HCT116 (cell line): Measurements from ENCODE around the gene ARRDC4. TPM values are rescaled to one million over a fixed set of nuclear protein-coding genes. Genes with fewer than 3 reads are reported as not detected.

ENCODE experiments used
- ATAC-seq: fragments of 200-7000 bp; cut with Tn5 transposase; 2 replicates; pipeline ENCODE4 v1.9.1; 2020; ENCODE audit warnings: mild to moderate bottlenecking, moderate library complexity
- BruUV-seq: library from RNA; stranded (reverse); fragments of 400-500 nt; replicated peaks from 2 replicates; lab custom pipeline; 2021; lab: Mats Ljungman, UMichigan
- CTCF ChIA-PET: fragments of 300-600 bp; sonication (Branson Sonifier 250); formaldehyde crosslinking; loops from one replicate; lab custom pipeline; 2021; ENCODE audit warnings: antibody characterized with exemption; lab: Charles Lee
- POLR2A ChIA-PET: fragments of 300-600, 350-600 bp; sonication (Branson Sonifier 250); formaldehyde crosslinking; loops from one replicate; lab custom pipeline; 2021; ENCODE audit warnings: antibody characterized with exemption; lab: Charles Lee
- RAD21 ChIA-PET, 2 experiments: fragments of 300-600 bp; sonication (Branson Sonifier 250); formaldehyde crosslinking; loops; one replicate each; lab custom pipeline; 2023; ENCODE audit warnings: low total read pairs in 2 of 2; ENCODE audit not compliant: uncharacterized antibody in 2 of 2, unreplicated experiment in 2 of 2, low non-redundant PET in 1 of 2; lab: Charles Lee
- DNase-seq: peaks from one replicate; pipeline ENCODE4 v3.0.0-alpha.2; 2010; ENCODE audit warnings: low read depth, low spot score
- H2AFZ ChIP-seq: fragments of 200-600 bp; shearing (Covaris generic), sonication (generic); 2 replicates; pipeline ENCODE4 v1.6.1; 2017; ENCODE audit warnings: low read depth, mixed run types, mixed read lengths, antibody characterized with exemption, low read length; ENCODE audit not compliant: poor library complexity, severe bottlenecking
- H3K27ac ChIP-seq: 2 replicates; pipeline ENCODE4 v1.5.1; 2012; ENCODE audit warnings: low read depth, low read length
- H3K27me3 ChIP-seq: fragments of 200-600 bp; sonication (generic); 2 replicates; pipeline ENCODE4 v1.6.1; 2016; ENCODE audit warnings: mixed run types, low read length, mixed read lengths; ENCODE audit not compliant: insufficient read depth
- H3K36me3 ChIP-seq, 2 experiments: fragments of 200-500 bp in 1 of 2; fragments of 200-600 bp in 1 of 2; sonication (Bioruptor generic) in 1 of 2; sonication (generic) in 1 of 2; 2 replicates each; pipeline versions ENCODE4 v1.5.1 to v1.6.1; 2014 to 2016; ENCODE audit warnings: low read length in 2 of 2, inconsistent platforms in 1 of 2, mixed read lengths in 1 of 2, mixed run types in 1 of 2; ENCODE audit not compliant: insufficient read depth in 2 of 2, control insufficient read depth in 1 of 2
- H3K4me1 ChIP-seq, 2 experiments: fragments of 200-600 bp in 1 of 2; sonication (generic) in 1 of 2; 2 replicates each; pipeline versions ENCODE4 v1.5.1 to v1.6.1; 2012 to 2017; ENCODE audit warnings: low read length in 2 of 2, inconsistent platforms in 1 of 2, mild to moderate bottlenecking in 1 of 2, mixed read lengths in 1 of 2, mixed run types in 1 of 2, moderate library complexity in 1 of 2; ENCODE audit not compliant: insufficient read depth in 2 of 2, control insufficient read depth in 1 of 2
- H3K4me2 ChIP-seq: fragments of 200-600 bp; sonication (generic); 2 replicates; pipeline ENCODE4 v1.6.1; 2017; ENCODE audit warnings: mixed run types, low read length, mixed read lengths
- H3K4me3 ChIP-seq, 2 experiments: fragments of 200-600 bp in 1 of 2; sonication (generic) in 1 of 2; replicated peaks in 1 of 2; 2 replicates each; pipeline ENCODE4 v1.5.1; 2011 to 2016; ENCODE audit warnings: low read length in 2 of 2, control low read depth in 1 of 2, low read depth in 1 of 2, mild to moderate bottlenecking in 1 of 2, mixed read lengths in 1 of 2, mixed run types in 1 of 2
- H3K79me2 ChIP-seq: fragments of 200-600 bp; sonication (generic); 2 replicates; pipeline ENCODE4 v1.6.1; 2017; ENCODE audit warnings: mild to moderate bottlenecking, mixed run types, low read length, moderate library complexity, mixed read lengths; ENCODE audit not compliant: insufficient read depth
- H3K9ac ChIP-seq: fragments of 200-600 bp; sonication (generic); 2 replicates; pipeline ENCODE4 v1.6.1; 2016; ENCODE audit warnings: low read length, mixed read lengths
- H3K9me2 ChIP-seq: fragments of 200-600 bp; sonication (generic), shearing (Covaris generic); 2 replicates; pipeline ENCODE4 v1.6.1; 2017; ENCODE audit warnings: mixed run types, mild to moderate bottlenecking, moderate library complexity; ENCODE audit not compliant: insufficient read depth
- H3K9me3 ChIP-seq, 2 experiments: fragments of 200-500 bp in 1 of 2; fragments of 200-600 bp in 1 of 2; sonication (Bioruptor generic) in 1 of 2; sonication (generic) in 1 of 2; 2 replicates each; pipeline ENCODE4 v1.6.1; 2014 to 2017; ENCODE audit warnings: low read length in 2 of 2, mixed read lengths in 2 of 2, inconsistent platforms in 1 of 2, low read depth in 1 of 2, mild to moderate bottlenecking in 1 of 2, mixed run types in 1 of 2, moderate library complexity in 1 of 2; ENCODE audit not compliant: control insufficient read depth in 1 of 2, insufficient read depth in 1 of 2
- H4K20me1 ChIP-seq: fragments of 200-600 bp; sonication (generic), shearing (Covaris generic); 2 replicates; pipeline ENCODE4 v1.6.1; 2017; ENCODE audit warnings: mixed run types, mild to moderate bottlenecking, moderate library complexity; ENCODE audit not compliant: insufficient read depth
- CBX3 ChIP-seq: IDR thresholded peaks from 2 replicates; pipeline ENCODE4 v1.6.1; 2012; ENCODE audit warnings: low read depth
- ELF1 ChIP-seq: IDR thresholded peaks from 2 replicates; pipeline ENCODE4 v1.6.1; 2012; ENCODE audit warnings: low read depth, borderline replicate concordance
- EZH2phosphoT487 ChIP-seq: fragments of 200-600 bp; IDR thresholded peaks from 2 replicates; pipeline ENCODE4 v1.6.1; 2018; ENCODE audit warnings: antibody characterized with exemption, borderline replicate concordance
- JUND ChIP-seq: IDR thresholded peaks from 2 replicates; pipeline ENCODE4 v1.6.1; 2012
- SIN3A ChIP-seq: IDR thresholded peaks from 2 replicates; pipeline ENCODE4 v1.6.1; 2012; ENCODE audit warnings: low read depth
- SP1 ChIP-seq: IDR thresholded peaks from 2 replicates; pipeline ENCODE4 v1.6.1; 2012; ENCODE audit warnings: low read depth
- TCF7L2 ChIP-seq: IDR thresholded peaks from 2 replicates; pipeline ENCODE4 v1.7.0; 2011; ENCODE audit warnings: borderline replicate concordance, inconsistent platforms; ENCODE audit not compliant: insufficient read depth, insufficient read length; ENCODE audit errors: extremely low read depth
- ZFX ChIP-seq: fragments of 450-650 bp; IDR thresholded peaks from 2 replicates; pipeline ENCODE4 v1.6.1; 2017
- ZNF274 ChIP-seq: fragments of 200-500 bp; sonication (Bioruptor generic); IDR thresholded peaks from 2 replicates; pipeline ENCODE4 v1.6.1; 2014; ENCODE audit warnings: mild to moderate bottlenecking, low read depth, low read length, inconsistent platforms
- intact Hi-C: fragments of 100-400 bp; cut with micrococcal nuclease; formaldehyde crosslinking; loops from 2 replicates; pipeline ENCODE4 v1.10.0; 2022
- total RNA-seq: library from RNA; stranded (reverse); gene quantifications from one replicate; pipeline ENCODE4 v1.2.1, GENCODE V29; 2021; ENCODE audit not compliant: unreplicated experiment
- TF ChIP-seq, protein P1 (sequence below): IDR thresholded peaks from 2 replicates; pipeline ENCODE4 v1.6.1; 2012; ENCODE audit warnings: low read depth
- TF ChIP-seq, protein P2 (sequence below), 3 experiments: fragments of 200-600 bp in 1 of 3; sonication (generic) in 1 of 3; IDR thresholded peaks in 2 of 3; conservative IDR thresholded peaks in 1 of 3; 2 replicates each; pipeline ENCODE4 v1.5.1; 2012 to 2017; ENCODE audit warnings: low read depth in 2 of 3, low read length in 2 of 3, antibody characterized with exemption in 1 of 3, borderline replicate concordance in 1 of 3, control low read depth in 1 of 3, mild to moderate bottlenecking in 1 of 3, mixed read lengths in 1 of 3, mixed run types in 1 of 3, moderate library complexity in 1 of 3; ENCODE audit not compliant: insufficient read depth in 1 of 3
- TF ChIP-seq, protein P3 (sequence below): IDR thresholded peaks from 2 replicates; pipeline ENCODE4 v1.6.1; 2012

Gene ARRDC4
- total RNA-seq, 1 experiment from 2014 or later, result 19.6 TPM

DNA sequence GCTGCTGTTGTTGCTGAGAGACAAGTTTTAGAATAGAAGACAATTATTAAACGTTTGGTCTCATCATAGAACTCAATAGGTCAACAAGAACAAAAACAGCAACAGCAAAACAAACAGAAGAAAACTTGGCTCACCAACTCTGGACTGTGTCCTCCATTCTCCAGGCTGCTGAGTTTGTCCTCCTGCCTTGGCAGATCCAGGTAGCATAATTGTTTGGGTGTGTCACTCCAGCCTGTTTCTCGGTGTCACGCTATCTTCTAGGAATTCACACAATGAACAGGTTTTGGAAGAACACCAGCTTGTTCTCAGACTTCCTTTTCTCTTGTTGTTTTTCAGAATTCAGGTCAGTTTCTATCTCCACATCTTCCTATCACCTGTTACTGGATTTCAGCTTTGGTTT lies 34.7 kb downstream of the ARRDC4 start:
- CTCF ChIA-PET, result interaction anchor here (2.4 kb wide), 1 partner anchor 183 kb away, joined by 12 read pairs; no protein-coding TSS in a partner anchor
- Histone ChIP-seq H3K9me2 (no peaks in the 10 kb centered on the region), H3K9ac (no peak overlapping the region), H3K4me1 (no peaks in the 10 kb centered on the region; a peak in 1 of 4 replicates), H4K20me1 (no peaks in the 10 kb centered on the region), H2AFZ (no peak overlapping the region), H3K27me3 (no peaks in the 10 kb centered on the region), H3K9me3 (no peaks in the 10 kb centered on the region), H3K27ac (no peak overlapping the region), H3K4me2 (no peak overlapping the region), H3K4me3 (no peak overlapping the region), H3K36me3 (no peaks in the 10 kb centered on the region), H3K79me2 (no peaks in the 10 kb centered on the region)
- TF ChIP-seq, protein P1, sequence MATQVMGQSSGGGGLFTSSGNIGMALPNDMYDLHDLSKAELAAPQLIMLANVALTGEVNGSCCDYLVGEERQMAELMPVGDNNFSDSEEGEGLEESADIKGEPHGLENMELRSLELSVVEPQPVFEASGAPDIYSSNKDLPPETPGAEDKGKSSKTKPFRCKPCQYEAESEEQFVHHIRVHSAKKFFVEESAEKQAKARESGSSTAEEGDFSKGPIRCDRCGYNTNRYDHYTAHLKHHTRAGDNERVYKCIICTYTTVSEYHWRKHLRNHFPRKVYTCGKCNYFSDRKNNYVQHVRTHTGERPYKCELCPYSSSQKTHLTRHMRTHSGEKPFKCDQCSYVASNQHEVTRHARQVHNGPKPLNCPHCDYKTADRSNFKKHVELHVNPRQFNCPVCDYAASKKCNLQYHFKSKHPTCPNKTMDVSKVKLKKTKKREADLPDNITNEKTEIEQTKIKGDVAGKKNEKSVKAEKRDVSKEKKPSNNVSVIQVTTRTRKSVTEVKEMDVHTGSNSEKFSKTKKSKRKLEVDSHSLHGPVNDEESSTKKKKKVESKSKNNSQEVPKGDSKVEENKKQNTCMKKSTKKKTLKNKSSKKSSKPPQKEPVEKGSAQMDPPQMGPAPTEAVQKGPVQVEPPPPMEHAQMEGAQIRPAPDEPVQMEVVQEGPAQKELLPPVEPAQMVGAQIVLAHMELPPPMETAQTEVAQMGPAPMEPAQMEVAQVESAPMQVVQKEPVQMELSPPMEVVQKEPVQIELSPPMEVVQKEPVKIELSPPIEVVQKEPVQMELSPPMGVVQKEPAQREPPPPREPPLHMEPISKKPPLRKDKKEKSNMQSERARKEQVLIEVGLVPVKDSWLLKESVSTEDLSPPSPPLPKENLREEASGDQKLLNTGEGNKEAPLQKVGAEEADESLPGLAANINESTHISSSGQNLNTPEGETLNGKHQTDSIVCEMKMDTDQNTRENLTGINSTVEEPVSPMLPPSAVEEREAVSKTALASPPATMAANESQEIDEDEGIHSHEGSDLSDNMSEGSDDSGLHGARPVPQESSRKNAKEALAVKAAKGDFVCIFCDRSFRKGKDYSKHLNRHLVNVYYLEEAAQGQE, result no peak
- TF ChIP-seq TCF7L2 (no peak), SIN3A (no peak), EZH2phosphoT487 (no peak), JUND (no peak), ZNF274 (no peak), ELF1 (no peak), CBX3 (no peak), ZFX (no peak), SP1 (no peak)
- TF ChIP-seq, protein P2, sequence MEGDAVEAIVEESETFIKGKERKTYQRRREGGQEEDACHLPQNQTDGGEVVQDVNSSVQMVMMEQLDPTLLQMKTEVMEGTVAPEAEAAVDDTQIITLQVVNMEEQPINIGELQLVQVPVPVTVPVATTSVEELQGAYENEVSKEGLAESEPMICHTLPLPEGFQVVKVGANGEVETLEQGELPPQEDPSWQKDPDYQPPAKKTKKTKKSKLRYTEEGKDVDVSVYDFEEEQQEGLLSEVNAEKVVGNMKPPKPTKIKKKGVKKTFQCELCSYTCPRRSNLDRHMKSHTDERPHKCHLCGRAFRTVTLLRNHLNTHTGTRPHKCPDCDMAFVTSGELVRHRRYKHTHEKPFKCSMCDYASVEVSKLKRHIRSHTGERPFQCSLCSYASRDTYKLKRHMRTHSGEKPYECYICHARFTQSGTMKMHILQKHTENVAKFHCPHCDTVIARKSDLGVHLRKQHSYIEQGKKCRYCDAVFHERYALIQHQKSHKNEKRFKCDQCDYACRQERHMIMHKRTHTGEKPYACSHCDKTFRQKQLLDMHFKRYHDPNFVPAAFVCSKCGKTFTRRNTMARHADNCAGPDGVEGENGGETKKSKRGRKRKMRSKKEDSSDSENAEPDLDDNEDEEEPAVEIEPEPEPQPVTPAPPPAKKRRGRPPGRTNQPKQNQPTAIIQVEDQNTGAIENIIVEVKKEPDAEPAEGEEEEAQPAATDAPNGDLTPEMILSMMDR (IDR thresholded peaks at IDR 0.05 in 2 of 3, conservative IDR thresholded peaks at IDR 0.05 in 1 of 3; ENCODE audit: borderline replicate concordance in 1 of 3, insufficient read depth in 1 of 3, low read depth in 2 of 3, low read length in 2 of 3), result no peak
- TF ChIP-seq, protein P3, sequence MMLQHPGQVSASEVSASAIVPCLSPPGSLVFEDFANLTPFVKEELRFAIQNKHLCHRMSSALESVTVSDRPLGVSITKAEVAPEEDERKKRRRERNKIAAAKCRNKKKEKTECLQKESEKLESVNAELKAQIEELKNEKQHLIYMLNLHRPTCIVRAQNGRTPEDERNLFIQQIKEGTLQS, result no peak
- ATAC-seq (no peak), DNase-seq (no peak)
- no TSS peak for BruUV-seq
- RAD21 ChIA-PET, result no interaction called here
- POLR2A ChIA-PET, result no interaction called here
- intact Hi-C loops, result no loop called here
